ENCODE results near the gene CLPX.

DNA sequence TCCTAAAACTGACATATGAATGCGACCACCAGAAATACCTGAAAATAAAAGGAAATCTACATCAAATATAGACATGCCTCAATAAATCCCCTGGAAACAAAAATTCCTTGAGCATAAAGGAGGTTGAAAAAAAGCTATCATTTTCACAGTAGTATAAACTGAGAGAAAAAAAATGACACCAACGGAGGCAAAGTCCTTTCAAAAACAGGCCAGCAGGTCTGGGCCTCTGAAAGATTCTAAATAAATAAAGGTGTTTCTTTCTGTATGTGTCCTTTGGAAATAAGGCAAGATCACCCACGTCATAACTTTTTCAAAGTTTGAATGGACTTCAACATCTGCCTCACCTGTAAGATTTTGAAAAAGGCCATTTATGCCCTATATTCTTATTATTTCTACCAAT, 5.0 kb downstream of the CLPX start:
- TF ChIP-seq, protein P1, sequence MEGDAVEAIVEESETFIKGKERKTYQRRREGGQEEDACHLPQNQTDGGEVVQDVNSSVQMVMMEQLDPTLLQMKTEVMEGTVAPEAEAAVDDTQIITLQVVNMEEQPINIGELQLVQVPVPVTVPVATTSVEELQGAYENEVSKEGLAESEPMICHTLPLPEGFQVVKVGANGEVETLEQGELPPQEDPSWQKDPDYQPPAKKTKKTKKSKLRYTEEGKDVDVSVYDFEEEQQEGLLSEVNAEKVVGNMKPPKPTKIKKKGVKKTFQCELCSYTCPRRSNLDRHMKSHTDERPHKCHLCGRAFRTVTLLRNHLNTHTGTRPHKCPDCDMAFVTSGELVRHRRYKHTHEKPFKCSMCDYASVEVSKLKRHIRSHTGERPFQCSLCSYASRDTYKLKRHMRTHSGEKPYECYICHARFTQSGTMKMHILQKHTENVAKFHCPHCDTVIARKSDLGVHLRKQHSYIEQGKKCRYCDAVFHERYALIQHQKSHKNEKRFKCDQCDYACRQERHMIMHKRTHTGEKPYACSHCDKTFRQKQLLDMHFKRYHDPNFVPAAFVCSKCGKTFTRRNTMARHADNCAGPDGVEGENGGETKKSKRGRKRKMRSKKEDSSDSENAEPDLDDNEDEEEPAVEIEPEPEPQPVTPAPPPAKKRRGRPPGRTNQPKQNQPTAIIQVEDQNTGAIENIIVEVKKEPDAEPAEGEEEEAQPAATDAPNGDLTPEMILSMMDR (IDR thresholded peaks at IDR 0.05; ENCODE audit: low read length), result no peak
- no peak for TF ChIP-seq EZH2 (optimal IDR thresholded peaks at IDR 0.05; ENCODE audit: low read depth, low read length)
